ENCODE results near the gene SERPINA3.
"Not testable (repeated sequence)": the region's sequence is repeated elsewhere in the genome, so short reads cannot be mapped to it uniquely, and the experiment has no call there.

The SERPINA3 gene

DNA sequence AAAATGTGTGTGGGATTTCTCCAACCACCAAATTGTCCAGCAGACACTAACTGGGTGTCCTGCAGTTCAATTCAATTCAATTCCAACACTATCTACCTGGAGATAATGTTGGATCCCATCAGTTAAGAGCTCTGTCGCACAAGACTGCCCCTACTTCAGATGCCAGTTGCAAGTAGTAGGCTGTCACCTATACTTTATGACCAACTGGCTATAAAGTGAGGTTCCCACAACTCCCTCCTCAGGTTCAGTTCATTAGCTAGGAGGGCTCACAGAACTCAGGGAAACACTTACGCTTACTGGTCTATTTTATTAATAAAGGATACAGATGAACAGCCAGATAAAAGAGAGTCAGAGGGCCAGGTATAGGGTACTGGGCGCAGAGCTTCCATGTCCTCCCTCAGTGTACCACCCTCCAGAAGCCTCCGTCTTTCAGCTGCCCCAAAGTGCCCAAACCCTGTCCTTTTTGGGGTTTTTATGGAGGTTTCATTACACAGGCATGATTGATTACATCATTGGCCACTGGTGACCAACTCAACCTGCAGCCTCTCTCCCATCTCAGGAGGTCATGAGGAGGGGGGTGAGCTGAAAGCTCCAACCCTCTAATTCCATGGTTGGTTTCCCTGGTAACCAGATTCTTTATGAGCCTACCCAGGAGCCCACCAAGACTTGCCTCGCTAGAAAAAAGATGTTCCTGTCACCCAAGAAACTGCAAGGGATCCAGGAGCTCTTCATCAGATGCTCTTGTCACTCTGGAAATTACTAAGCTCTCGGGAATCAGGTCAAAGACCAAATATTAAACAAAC, 38.5 kb upstream of the SERPINA3 start:
- Histone ChIP-seq H3K27me3 (replicated peaks) (no peaks in the 10 kb centered on the region), H3K36me3 (replicated peaks) (no peaks in the 10 kb centered on the region), H3K4me3 (ENCODE audit: low read depth, low read length) (no peak overlapping the region), H3K27ac (no peak overlapping the region)
- in situ Hi-C loops (cut with HindIII; ENCODE audit: low pct_ligation_motif_present, low sequenced_read_pairs), result no loop called here
- no peak for DNase-seq
- TF ChIP-seq CTCF (IDR thresholded peaks at IDR 0.05; ENCODE audit: low read depth, low read length, missing control alignments), result no peak

- Histone ChIP-seq H3K27me3 (replicated peaks) (no peaks in the 10 kb centered on the region), H3K36me3 (replicated peaks) (no peaks in the 10 kb centered on the region), H3K27ac (no peak overlapping the region), H3K4me3 (ENCODE audit: low read depth, low read length) (no peak overlapping the region)
- TF ChIP-seq CTCF (IDR thresholded peaks at IDR 0.05; ENCODE audit: low read depth, low read length, missing control alignments), result no peak
- in situ Hi-C loops (cut with HindIII; ENCODE audit: low pct_ligation_motif_present, low sequenced_read_pairs), result no loop called here
- DNase-seq, result no peak
Observed at GRCh38 chr14:94574336-94574735, 37.9 kb upstream of the SERPINA3 start.

DNA sequence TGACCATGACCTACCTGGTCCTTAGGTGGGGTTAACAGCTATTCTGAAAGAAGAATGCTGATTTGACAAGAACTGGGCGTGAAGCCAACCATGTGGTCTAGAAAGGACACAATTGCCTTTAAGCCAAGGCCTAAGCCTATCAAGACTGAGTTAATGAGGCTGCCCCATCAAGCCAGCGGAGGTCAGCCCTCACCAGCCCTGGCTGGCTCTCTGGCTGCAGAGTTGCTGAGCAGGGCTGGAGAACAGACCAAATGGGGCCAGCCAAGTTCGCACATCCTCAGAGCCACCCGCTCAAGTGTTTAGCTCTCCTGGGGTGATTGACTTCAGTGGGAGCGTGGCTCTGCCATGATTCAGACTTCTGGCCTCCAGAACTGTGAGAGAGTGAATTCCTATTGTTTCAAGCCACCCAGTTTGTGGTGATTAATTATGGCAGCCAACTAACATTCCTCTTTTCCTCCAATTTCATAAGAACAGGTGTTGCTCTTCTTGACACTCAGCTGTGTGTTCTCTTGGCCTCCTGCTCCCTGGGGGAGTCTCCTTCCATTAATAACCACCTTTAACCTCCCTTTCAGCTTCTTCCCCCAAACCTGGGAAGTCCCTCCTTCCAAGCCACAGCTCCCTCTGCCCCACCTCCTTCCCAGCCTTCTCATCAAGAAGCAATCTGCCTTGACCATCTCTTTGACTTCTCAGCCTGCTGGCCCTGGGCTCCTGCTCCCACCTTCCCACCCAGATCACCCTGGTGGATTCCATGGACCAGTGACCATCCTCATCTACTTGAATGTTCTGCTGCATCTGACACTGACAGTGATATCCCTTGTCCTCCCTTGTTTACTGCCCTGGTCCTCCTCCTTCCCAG, 36.2 kb upstream of the SERPINA3 start:
- peak; percentile 58 for DNase-seq
- in situ Hi-C loops (cut with HindIII; ENCODE audit: low pct_ligation_motif_present, low sequenced_read_pairs), result no loop called here
- TF ChIP-seq CTCF (IDR thresholded peaks at IDR 0.05; ENCODE audit: low read depth, low read length, missing control alignments), result no peak
- no peaks in the 10 kb centered on the region for H3K36me3 ChIP-seq (replicated peaks)
- no peak overlapping the region for H3K27ac ChIP-seq
- no peak overlapping the region for H3K4me3 ChIP-seq (ENCODE audit: low read depth, low read length)
- H3K27me3 ChIP-seq (replicated peaks), result no peaks in the 10 kb centered on the region

GRCh38 chr14:94577472-94577871, 34.7 kb upstream of the SERPINA3 start:
- H3K27ac ChIP-seq; H3K27me3 ChIP-seq (replicated peaks); DNase-seq; H3K36me3 ChIP-seq (replicated peaks); H3K4me3 ChIP-seq (ENCODE audit: low read depth, low read length); in situ Hi-C loops (cut with HindIII; ENCODE audit: low pct_ligation_motif_present, low sequenced_read_pairs): not testable (repeated sequence)

GRCh38 chr14:94578712-94579111, 33.5 kb upstream of the SERPINA3 start:
- no peak for DNase-seq
- in situ Hi-C loops (cut with HindIII; ENCODE audit: low pct_ligation_motif_present, low sequenced_read_pairs), result no loop called here
- Histone ChIP-seq H3K27ac (no peak overlapping the region), H3K27me3 (replicated peaks) (no peaks in the 10 kb centered on the region), H3K36me3 (replicated peaks) (no peaks in the 10 kb centered on the region), H3K4me3 (ENCODE audit: low read depth, low read length) (no peak overlapping the region)
- no peak for TF ChIP-seq CTCF (IDR thresholded peaks at IDR 0.05; ENCODE audit: low read depth, low read length, missing control alignments)
